Neural crest cell (in vitro differentiated cells): ENCODE data around the gene DLL4. TPM values are rescaled to one million over a fixed set of nuclear protein-coding genes. Genes with fewer than 3 reads are reported as not detected.

ENCODE experiments used
- DNase-seq: peaks from one replicate; pipeline ENCODE4 v3.0.0; 2021; ENCODE audit warnings: low read depth, mixed read lengths, low spot score
- H3K27ac Mint-ChIP-seq: one replicate; pipeline ENCODE4 v1.8.0; 2021; ENCODE audit warnings: mild to moderate bottlenecking, mixed read lengths; ENCODE audit not compliant: unreplicated experiment
- H3K27me3 Mint-ChIP-seq: 2 replicates; pipeline ENCODE4 v1.8.0; 2021; ENCODE audit warnings: low read depth, mild to moderate bottlenecking, mixed read lengths
- H3K36me3 Mint-ChIP-seq: 2 replicates; pipeline ENCODE4 v1.8.0; 2021; ENCODE audit warnings: low read depth, mild to moderate bottlenecking, mixed read lengths
- H3K4me1 Mint-ChIP-seq: 2 replicates; pipeline ENCODE4 v1.8.0; 2021; ENCODE audit warnings: mixed read lengths
- H3K4me3 Mint-ChIP-seq: one replicate; pipeline ENCODE4 v1.8.0; 2021; ENCODE audit warnings: mild to moderate bottlenecking, mixed read lengths
- H3K9me3 Mint-ChIP-seq: 2 replicates; pipeline ENCODE4 v1.8.0; 2021; ENCODE audit warnings: mixed read lengths
- long read RNA-seq: library from polyadenylated mRNA; unstranded; transcript quantifications from one replicate; pipeline ENCODE4 v2.0.0, GENCODE V29; 2020
- total RNA-seq: library from RNA; stranded (reverse); gene quantifications from 2 replicates; pipeline ENCODE4 v1.2.1, GENCODE V29; 2021
- TF ChIP-seq, protein P1 (sequence below): fragments of 200-600 bp; sonication (generic); conservative IDR thresholded peaks from 2 replicates; pipeline ENCODE4 v1.5.0; 2021; ENCODE audit warnings: antibody characterized with exemption, mild to moderate bottlenecking

DLL4 gene
- 1.7 and 2.0 TPM in 2 replicates for total RNA-seq
- long read RNA-seq, result 0 reads

DNA sequence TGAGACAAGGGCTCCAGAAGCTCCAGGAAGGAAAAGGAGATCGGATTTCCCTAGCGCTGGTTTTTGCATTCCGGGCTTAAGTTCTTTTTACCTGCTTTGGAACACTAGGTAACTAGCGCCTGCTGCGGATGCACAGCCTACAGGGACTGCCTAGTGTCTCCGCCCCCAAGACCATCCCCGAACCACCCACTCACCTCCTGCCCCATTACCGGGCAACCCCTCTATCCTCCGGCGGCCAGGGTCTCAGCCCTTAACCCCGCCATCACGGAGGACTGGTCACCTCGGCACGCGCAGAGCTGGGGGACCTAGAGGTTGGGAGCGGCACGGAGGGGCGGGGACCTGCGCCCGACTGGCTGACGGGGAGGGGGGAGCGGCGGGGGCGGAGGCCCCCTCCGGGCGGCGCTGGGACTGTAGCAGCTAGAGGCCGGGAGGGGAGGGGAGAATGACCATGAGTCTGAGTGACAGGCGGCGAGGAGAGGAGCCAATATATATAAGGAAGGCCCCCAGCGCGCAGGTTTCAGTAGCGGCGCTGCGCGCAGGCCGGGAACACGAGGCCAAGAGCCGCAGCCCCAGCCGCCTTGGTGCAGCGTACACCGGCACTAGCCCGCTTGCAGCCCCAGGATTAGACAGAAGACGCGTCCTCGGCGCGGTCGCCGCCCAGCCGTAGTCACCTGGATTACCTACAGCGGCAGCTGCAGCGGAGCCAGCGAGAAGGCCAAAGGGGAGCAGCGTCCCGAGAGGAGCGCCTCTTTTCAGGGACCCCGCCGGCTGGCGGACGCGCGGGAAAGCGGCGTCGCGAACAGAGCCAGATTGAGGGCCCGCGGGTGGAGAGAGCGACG, at the start of gene DLL4:
TSS of gene DLL4 (plus strand) at position 520 of the 839 bp plus-strand sequence. CDS start 329 bp downstream, outside the sequence.
- DNase-seq, result peak; percentile 41
- Mint-ChIP-seq H3K4me3 (peak within 1 kb of the TSS; percentile 89), H3K4me1 (peaks cover 41% of the 10 kb centered on the region), H3K27me3 (peaks cover 96% of the 10 kb centered on the region), H3K27ac (no peak within 1 kb of the TSS), H3K9me3 (no peaks in the 10 kb centered on the region), H3K36me3 (no peaks in the 10 kb centered on the region)
- TF ChIP-seq, protein P1, sequence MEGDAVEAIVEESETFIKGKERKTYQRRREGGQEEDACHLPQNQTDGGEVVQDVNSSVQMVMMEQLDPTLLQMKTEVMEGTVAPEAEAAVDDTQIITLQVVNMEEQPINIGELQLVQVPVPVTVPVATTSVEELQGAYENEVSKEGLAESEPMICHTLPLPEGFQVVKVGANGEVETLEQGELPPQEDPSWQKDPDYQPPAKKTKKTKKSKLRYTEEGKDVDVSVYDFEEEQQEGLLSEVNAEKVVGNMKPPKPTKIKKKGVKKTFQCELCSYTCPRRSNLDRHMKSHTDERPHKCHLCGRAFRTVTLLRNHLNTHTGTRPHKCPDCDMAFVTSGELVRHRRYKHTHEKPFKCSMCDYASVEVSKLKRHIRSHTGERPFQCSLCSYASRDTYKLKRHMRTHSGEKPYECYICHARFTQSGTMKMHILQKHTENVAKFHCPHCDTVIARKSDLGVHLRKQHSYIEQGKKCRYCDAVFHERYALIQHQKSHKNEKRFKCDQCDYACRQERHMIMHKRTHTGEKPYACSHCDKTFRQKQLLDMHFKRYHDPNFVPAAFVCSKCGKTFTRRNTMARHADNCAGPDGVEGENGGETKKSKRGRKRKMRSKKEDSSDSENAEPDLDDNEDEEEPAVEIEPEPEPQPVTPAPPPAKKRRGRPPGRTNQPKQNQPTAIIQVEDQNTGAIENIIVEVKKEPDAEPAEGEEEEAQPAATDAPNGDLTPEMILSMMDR, result no peak

- no peaks in the 10 kb centered on the region for H3K9me3 Mint-ChIP-seq
- no peaks in the 10 kb centered on the region for H3K4me1 Mint-ChIP-seq
- H3K36me3 Mint-ChIP-seq, result no peaks in the 10 kb centered on the region
- peak overlapping the region; percentile 3 for H3K4me3 Mint-ChIP-seq
- H3K27ac Mint-ChIP-seq, result no peak overlapping the region
- TF ChIP-seq, protein P1, result no peak
- no peak for DNase-seq
- peaks cover 7% of the 10 kb centered on the region for H3K27me3 Mint-ChIP-seq
Measured at GRCh38 chr15:40879609-40880008, 49.5 kb upstream of the DLL4 start.

GRCh38 chr15:40881351-40881750, 47.8 kb upstream of the DLL4 start:
- no peak for DNase-seq
- no peaks in the 10 kb centered on the region for H3K36me3 Mint-ChIP-seq
- TF ChIP-seq, protein P1, result no peak
- H3K27me3 Mint-ChIP-seq, result peaks cover 5% of the 10 kb centered on the region
- no peak overlapping the region for H3K4me3 Mint-ChIP-seq
- H3K4me1 Mint-ChIP-seq, result no peaks in the 10 kb centered on the region
- H3K9me3 Mint-ChIP-seq, result no peaks in the 10 kb centered on the region
- no peak overlapping the region for H3K27ac Mint-ChIP-seq

GRCh38 chr15:40886586-40886985, 42.6 kb upstream of the DLL4 start:
- Mint-ChIP-seq H3K27ac (no peak overlapping the region), H3K27me3 (no peaks in the 10 kb centered on the region), H3K36me3 (no peaks in the 10 kb centered on the region), H3K4me3 (no peak overlapping the region), H3K9me3 (no peaks in the 10 kb centered on the region), H3K4me1 (peaks cover under 1% of the 10 kb centered on the region)
- no peak for DNase-seq
- TF ChIP-seq, protein P1, result no peak

DNA sequence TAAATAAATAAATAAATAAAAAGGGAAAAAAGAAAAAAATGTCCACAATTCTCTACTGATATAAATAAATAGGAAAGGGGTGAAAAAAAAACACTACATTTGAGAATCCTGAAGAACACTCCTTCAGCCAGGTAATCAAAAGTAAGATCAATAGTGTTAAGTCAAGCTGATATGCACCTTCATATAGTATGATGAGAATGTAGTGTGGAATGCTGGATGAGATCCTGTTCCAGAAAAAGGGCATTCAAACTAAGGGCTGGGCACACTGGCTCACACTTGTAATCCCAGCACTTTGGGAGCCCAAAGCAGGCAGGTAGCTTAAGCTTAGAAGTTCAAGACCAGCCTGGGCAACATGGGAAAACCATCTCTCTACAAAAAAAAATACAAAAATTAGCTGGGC, 40.0 kb upstream of the DLL4 start:
- Mint-ChIP-seq H3K4me1 (peaks cover 13% of the 10 kb centered on the region), H3K27ac (peak overlapping the region; percentile 43), H3K36me3 (no peaks in the 10 kb centered on the region), H3K9me3 (no peaks in the 10 kb centered on the region), H3K27me3 (peaks cover 5% of the 10 kb centered on the region), H3K4me3 (no peak overlapping the region)
- TF ChIP-seq, protein P1, result no peak
- no peak for DNase-seq
